GM19193 (cell line): ENCODE measurements around the gene KCNT2.

Source experiments
- POLR2A ChIP-seq: IDR thresholded peaks from 4 replicates; pipeline ENCODE4 v1.6.1; 2011; ENCODE audit not compliant: insufficient read depth, insufficient read length; ENCODE audit errors: extremely low read depth

KCNT2 gene

GRCh38 chr1:196178083-196178635, 430.1 kb downstream of the KCNT2 start:
- TF ChIP-seq POLR2A: no peak
